H9 (cell line): ENCODE data around the gene TCEAL7. TPM values are rescaled to one million over a fixed set of nuclear protein-coding genes. Genes with fewer than 3 reads are reported as not detected.

ENCODE experiments used
- DNase-seq: peaks from one replicate; pipeline ENCODE4 v3.0.0-alpha.2; 2017
- H2AFZ ChIP-seq: one replicate; pipeline ENCODE4 v1.6.1; 2013; ENCODE audit warnings: mild to moderate bottlenecking, low read length, control low read depth, moderate library complexity
- H2AK5ac ChIP-seq: 2 replicates; pipeline ENCODE4 v1.6.1; 2013; ENCODE audit warnings: low read length, control low read depth, mixed read lengths; ENCODE audit not compliant: insufficient read length
- H2BK120ac ChIP-seq: one replicate; pipeline ENCODE4 v1.6.1; 2013; ENCODE audit warnings: low read depth, mild to moderate bottlenecking, low read length, control low read depth, inconsistent platforms; ENCODE audit not compliant: poor library complexity, severe bottlenecking
- H2BK12ac ChIP-seq: 2 replicates; pipeline ENCODE4 v1.6.1; 2013; ENCODE audit warnings: low read length, control low read depth, mixed read lengths, low read depth; ENCODE audit not compliant: insufficient read length
- H2BK15ac ChIP-seq: 2 replicates; pipeline ENCODE4 v1.6.1; 2013; ENCODE audit warnings: low read depth, low read length, control low read depth
- H2BK20ac ChIP-seq: one replicate; pipeline ENCODE4 v1.6.1; 2013; ENCODE audit warnings: low read depth, mild to moderate bottlenecking, low read length, control low read depth, inconsistent platforms; ENCODE audit not compliant: poor library complexity, severe bottlenecking
- H2BK5ac ChIP-seq: 2 replicates; pipeline ENCODE4 v1.6.1; 2013; ENCODE audit warnings: low read length, control low read depth, mixed read lengths; ENCODE audit not compliant: insufficient read length
- H3K14ac ChIP-seq: 2 replicates; pipeline ENCODE4 v1.6.1; 2013; ENCODE audit warnings: low read length, control low read depth; ENCODE audit not compliant: insufficient read depth
- H3K18ac ChIP-seq: 2 replicates; pipeline ENCODE4 v1.6.1; 2013; ENCODE audit warnings: low read depth, mild to moderate bottlenecking, mixed read lengths, low read length, control low read depth; ENCODE audit not compliant: insufficient read length
- H3K23ac ChIP-seq: 2 replicates; pipeline ENCODE4 v1.6.1; 2013; ENCODE audit warnings: low read length, control low read depth, mixed read lengths, low read depth; ENCODE audit not compliant: insufficient read length
- H3K23me2 ChIP-seq: 2 replicates; pipeline ENCODE4 v1.6.1; 2013; ENCODE audit warnings: low read depth, mild to moderate bottlenecking, mixed read lengths, low read length, control low read depth; ENCODE audit not compliant: insufficient read length, poor library complexity, severe bottlenecking
- H3K27ac ChIP-seq: 2 replicates; pipeline ENCODE4 v1.5.1; 2013; ENCODE audit warnings: low read length, control low read depth, mixed read lengths, low read depth; ENCODE audit not compliant: insufficient read length
- H3K27me3 ChIP-seq: 2 replicates; pipeline ENCODE4 v1.6.1; 2013; ENCODE audit warnings: low read length, control low read depth, inconsistent platforms; ENCODE audit not compliant: insufficient read depth
- H3K4ac ChIP-seq: 2 replicates; pipeline ENCODE4 v1.6.1; 2013; ENCODE audit warnings: low read depth, mild to moderate bottlenecking, control low read depth, inconsistent platforms, low read length, moderate library complexity
- H3K4me1 ChIP-seq: 2 replicates; pipeline ENCODE4 v1.6.1; 2013; ENCODE audit warnings: low read length, control low read depth, inconsistent platforms; ENCODE audit not compliant: insufficient read depth
- H3K4me2 ChIP-seq: 2 replicates; pipeline ENCODE4 v1.6.1; 2013; ENCODE audit warnings: low read length, control low read depth, mixed read lengths; ENCODE audit not compliant: insufficient read length, insufficient read depth
- H3K56ac ChIP-seq: 2 replicates; pipeline ENCODE4 v1.6.1; 2013; ENCODE audit warnings: low read depth, mild to moderate bottlenecking, mixed read lengths, low read length, control low read depth; ENCODE audit not compliant: insufficient read length
- H3K79me1 ChIP-seq: 2 replicates; pipeline ENCODE4 v1.6.1; 2013; ENCODE audit warnings: low read depth, mild to moderate bottlenecking, moderate library complexity, low read length, control low read depth, inconsistent platforms; ENCODE audit not compliant: insufficient read depth, poor library complexity, severe bottlenecking
- H3K79me2 ChIP-seq: 2 replicates; pipeline ENCODE4 v1.6.1; 2013; ENCODE audit warnings: low read length, control low read depth, inconsistent platforms; ENCODE audit not compliant: insufficient read depth
- H3K9ac ChIP-seq: 2 replicates; pipeline ENCODE4 v1.6.1; 2013; ENCODE audit warnings: low read length, control low read depth, mixed read lengths; ENCODE audit not compliant: insufficient read length; ENCODE audit errors: extremely low read depth
- H3K9me3 ChIP-seq: one replicate; pipeline ENCODE4 v1.6.1; 2013; ENCODE audit warnings: low read depth, low read length, inconsistent platforms; ENCODE audit not compliant: control insufficient read depth
- H3T11ph ChIP-seq: one replicate; pipeline ENCODE4 v1.6.1; 2013; ENCODE audit warnings: mild to moderate bottlenecking, low read length, control low read depth, inconsistent platforms
- H4K20me1 ChIP-seq: one replicate; pipeline ENCODE4 v1.6.1; 2013; ENCODE audit not compliant: control insufficient read depth, insufficient read length, insufficient read depth
- H4K5ac ChIP-seq: 2 replicates; pipeline ENCODE4 v1.6.1; 2013; ENCODE audit warnings: low read depth, mild to moderate bottlenecking, mixed read lengths, low read length, control low read depth; ENCODE audit not compliant: insufficient read length
- H4K8ac ChIP-seq: replicated peaks from 2 replicates; pipeline ENCODE4 v1.6.1; 2013; ENCODE audit warnings: low read length, control low read depth, mixed read lengths, low read depth; ENCODE audit not compliant: insufficient read length
- H4K91ac ChIP-seq: 2 replicates; pipeline ENCODE4 v1.6.1; 2013; ENCODE audit warnings: low read depth, mild to moderate bottlenecking, moderate library complexity, mixed read lengths, low read length, control low read depth; ENCODE audit not compliant: insufficient read length
- H3K27ac Mint-ChIP-seq, 3 experiments: 2 replicates in 2 of 3; 3 replicates in 1 of 3; pipeline ENCODE4 v1.8.0; 2020 to 2021; ENCODE audit warnings: mixed read lengths in 3 of 3, mild to moderate bottlenecking in 1 of 3, moderate library complexity in 1 of 3
- H3K27me3 Mint-ChIP-seq: 2 replicates; pipeline ENCODE4 v1.8.0; 2021; ENCODE audit warnings: low read depth, mild to moderate bottlenecking, moderate library complexity, mixed read lengths
- H3K36me3 Mint-ChIP-seq, 3 experiments: 2 replicates in 2 of 3; 3 replicates in 1 of 3; pipeline ENCODE4 v1.8.0; 2020 to 2021; ENCODE audit warnings: low read depth in 3 of 3, mixed read lengths in 3 of 3; ENCODE audit not compliant: insufficient read depth in 1 of 3
- H3K4me1 Mint-ChIP-seq, 2 experiments: 2 replicates each; pipeline ENCODE4 v1.8.0; 2020; ENCODE audit warnings: mixed read lengths in 2 of 2
- H3K4me3 Mint-ChIP-seq, 2 experiments: 2 replicates in 1 of 2; 3 replicates in 1 of 2; pipeline ENCODE4 v1.8.0; 2020 to 2021; ENCODE audit warnings: mild to moderate bottlenecking in 2 of 2, mixed read lengths in 2 of 2, moderate library complexity in 1 of 2
- H3K9me3 Mint-ChIP-seq, 2 experiments: 2 replicates in 1 of 2; 3 replicates in 1 of 2; pipeline ENCODE4 v1.8.0; 2020; ENCODE audit warnings: mild to moderate bottlenecking in 2 of 2, mixed read lengths in 2 of 2, moderate library complexity in 1 of 2
- WGBS: extraction: QIAGEN DNeasy Blood & Tissue Kit; methylation state at CpG from one replicate; pipeline ENCODE4 v1.1.7; 2013; ENCODE audit warnings: missing lambda C conversion rate, low lambda C conversion rate, mixed read lengths; ENCODE audit not compliant: insufficient read length; ENCODE audit errors: extremely low coverage; 5-methylcytosine and 5-hydroxymethylcytosine counted together
- total RNA-seq: library from RNA; stranded (reverse); gene quantifications from 2 replicates; pipeline ENCODE4 v1.2.1, GENCODE V29; 2021
- TF ChIP-seq, protein P1 (sequence below): fragments of 200-600 bp; sonication (generic); conservative IDR thresholded peaks from 3 replicates; pipeline ENCODE4 v1.8.0; 2021; ENCODE audit warnings: antibody characterized with exemption, mild to moderate bottlenecking

The TCEAL7 gene
- total RNA-seq, 1 experiment from 2014 or later: 2.7 TPM

DNA sequence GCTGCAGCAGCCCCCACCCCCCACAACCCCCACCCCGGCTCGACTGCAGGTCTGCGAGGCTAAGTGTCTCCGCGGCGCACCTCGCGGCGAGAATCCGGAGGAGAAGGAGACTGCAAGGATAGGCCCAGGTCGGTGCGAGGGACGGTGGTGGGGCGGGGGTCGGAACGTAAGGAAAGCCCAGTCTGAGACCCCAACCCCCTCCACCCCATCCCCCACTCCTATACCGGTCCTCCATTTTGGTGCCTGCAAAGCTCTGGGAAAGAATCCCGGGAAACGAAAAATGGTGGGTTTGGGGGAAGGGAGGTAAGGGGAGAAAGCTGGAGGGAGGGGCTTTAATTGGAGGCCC, 46.9 kb downstream of the TCEAL7 start:
- Histone ChIP-seq H2BK15ac (no peak overlapping the region), H3K79me2 (peaks cover 2% of the 10 kb centered on the region; the same call in 1 of the 2 replicates), H3K4me1 (no peaks in the 10 kb centered on the region), H4K8ac (no peak overlapping the region), H3K9ac (peak overlapping the region; percentile 94), H3K14ac (peak overlapping the region; percentile 98), H2AFZ (no peak overlapping the region), H3T11ph (no peak overlapping the region), H3K79me1 (no peaks in the 10 kb centered on the region), H3K4ac (no peak overlapping the region; the same call in 1 of the 2 replicates), H3K18ac (peak overlapping the region; percentile 95), H3K9me3 (no peaks in the 10 kb centered on the region), H4K91ac (no peak overlapping the region), H2BK5ac (peak overlapping the region; percentile 53), H3K23me2 (peaks cover 3% of the 10 kb centered on the region), H4K5ac (peak overlapping the region; percentile 72), H2BK20ac (no peak overlapping the region), H2BK12ac (no peak overlapping the region), H2AK5ac (no peak overlapping the region), H3K27me3 (no peaks in the 10 kb centered on the region), H3K4me2 (peak overlapping the region; percentile 98), H3K56ac (no peak overlapping the region), H4K20me1 (no peaks in the 10 kb centered on the region), H2BK120ac (peak overlapping the region; percentile 57), H3K23ac (no peak overlapping the region), H3K27ac (no peak overlapping the region)
- TF ChIP-seq, protein P1, sequence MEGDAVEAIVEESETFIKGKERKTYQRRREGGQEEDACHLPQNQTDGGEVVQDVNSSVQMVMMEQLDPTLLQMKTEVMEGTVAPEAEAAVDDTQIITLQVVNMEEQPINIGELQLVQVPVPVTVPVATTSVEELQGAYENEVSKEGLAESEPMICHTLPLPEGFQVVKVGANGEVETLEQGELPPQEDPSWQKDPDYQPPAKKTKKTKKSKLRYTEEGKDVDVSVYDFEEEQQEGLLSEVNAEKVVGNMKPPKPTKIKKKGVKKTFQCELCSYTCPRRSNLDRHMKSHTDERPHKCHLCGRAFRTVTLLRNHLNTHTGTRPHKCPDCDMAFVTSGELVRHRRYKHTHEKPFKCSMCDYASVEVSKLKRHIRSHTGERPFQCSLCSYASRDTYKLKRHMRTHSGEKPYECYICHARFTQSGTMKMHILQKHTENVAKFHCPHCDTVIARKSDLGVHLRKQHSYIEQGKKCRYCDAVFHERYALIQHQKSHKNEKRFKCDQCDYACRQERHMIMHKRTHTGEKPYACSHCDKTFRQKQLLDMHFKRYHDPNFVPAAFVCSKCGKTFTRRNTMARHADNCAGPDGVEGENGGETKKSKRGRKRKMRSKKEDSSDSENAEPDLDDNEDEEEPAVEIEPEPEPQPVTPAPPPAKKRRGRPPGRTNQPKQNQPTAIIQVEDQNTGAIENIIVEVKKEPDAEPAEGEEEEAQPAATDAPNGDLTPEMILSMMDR: no peak
- Mint-ChIP-seq H3K4me3 (peak overlapping the region; percentile 81 to 86), H3K27me3 (no peaks in the 10 kb centered on the region), H3K36me3 (peaks cover 22 to 23% (median 22%) of the 10 kb centered on the region in 3 experiments), H3K27ac (peak overlapping the region; percentile 37 to 98 (median 65)), H3K9me3 (peaks cover 7 to 42% of the 10 kb centered on the region in 2 experiments; a peak in 4 of 5 replicates), H3K4me1 (peaks cover 12 to 13% of the 10 kb centered on the region in 2 experiments; a peak in 3 of 4 replicates)
- peak; percentile 53 for DNase-seq
- WGBS: no CpG with 5 or more reads among the region's 19 CpGs
